Gastroesophageal sphincter (tissue), 4 donors: ENCODE data around the gene TAF4. TPM values are rescaled to one million over a fixed set of nuclear protein-coding genes. Genes with fewer than 3 reads are reported as not detected.

ENCODE experiments used
- ATAC-seq: fragments of 150-250 bp; one replicate; pipeline ENCODE4 v1.9.1; 2016; ENCODE audit warnings: mild to moderate bottlenecking, moderate library complexity
- H3K27ac ChIP-seq, 4 donors: fragments of 200-600 bp; sonication (generic) in 3 of 4; 1 replicate in 3 of 4; 2 replicates in 1 of 4; pipeline ENCODE4 v1.5.1; 2016 to 2019
- H3K27me3 ChIP-seq: fragments of 200-600 bp; sonication (generic); one replicate; pipeline ENCODE4 v1.5.1; 2019
- H3K36me3 ChIP-seq, 2 donors: fragments of 200-600 bp; sonication (generic); one replicate each; pipeline ENCODE4 v1.5.1; 2019; ENCODE audit warnings: control low read depth in 1 of 2
- H3K4me1 ChIP-seq, 3 donors: fragments of 200-600 bp; sonication (generic); 1 replicate in 2 of 3; 2 replicates in 1 of 3; pipeline ENCODE4 v1.5.1; 2016 to 2019; ENCODE audit warnings: control low read depth in 2 of 3
- H3K4me3 ChIP-seq, 2 donors: fragments of 200-600 bp; sonication (generic); one replicate each; pipeline ENCODE4 v1.5.1; 2019; ENCODE audit warnings: mild to moderate bottlenecking in 1 of 2, moderate library complexity in 1 of 2
- H3K9me3 ChIP-seq, 3 donors: fragments of 200-600 bp; sonication (generic); one replicate each; pipeline ENCODE4 v1.5.1; 2017 to 2019; ENCODE audit warnings: control low read depth in 2 of 3
- EP300 ChIP-seq: sonication (generic); formaldehyde crosslinking; IDR thresholded peaks from one replicate; pipeline ENCODE4 v1.6.1; 2017; ENCODE audit warnings: antibody characterized with exemption, mild to moderate bottlenecking
- POLR2A ChIP-seq, 2 donors: fragments of 450-650 bp; IDR thresholded peaks; one replicate each; pipeline ENCODE4 v1.6.1; 2017; ENCODE audit warnings: antibody characterized with exemption in 2 of 2, mild to moderate bottlenecking in 2 of 2, moderate library complexity in 1 of 2
- POLR2AphosphoS5 ChIP-seq: sonication (generic); formaldehyde crosslinking; IDR thresholded peaks from one replicate; pipeline ENCODE4 v1.6.1; 2017; ENCODE audit warnings: antibody characterized with exemption
- WGBS, 2 donors: methylation state at CpG; one replicate each; pipeline ENCODE4 v1.1.5; 2018; ENCODE audit warnings: low coverage in 1 of 2; 5-methylcytosine and 5-hydroxymethylcytosine counted together
- total RNA-seq, 4 donors: library from RNA; depleted of rRNA; stranded (reverse); fragments of >200 nt; gene quantifications; one replicate each; pipeline ENCODE4 v1.1.0, GENCODE V29; 2016
- TF ChIP-seq, protein P1 (sequence below), 4 experiments: fragments of 200-600 bp in 2 of 4; fragments of 450-650 bp in 2 of 4; sonication (generic) in 1 of 4; IDR thresholded peaks; one replicate each; pipeline ENCODE4 v1.5.1; 2017 to 2019; ENCODE audit warnings: antibody characterized with exemption in 4 of 4, mild to moderate bottlenecking in 2 of 4, moderate library complexity in 2 of 4

Gene TAF4
- total RNA-seq, 4 donors from 2014 or later, result 7.6 to 19.9 (median 15.5) TPM

DNA sequence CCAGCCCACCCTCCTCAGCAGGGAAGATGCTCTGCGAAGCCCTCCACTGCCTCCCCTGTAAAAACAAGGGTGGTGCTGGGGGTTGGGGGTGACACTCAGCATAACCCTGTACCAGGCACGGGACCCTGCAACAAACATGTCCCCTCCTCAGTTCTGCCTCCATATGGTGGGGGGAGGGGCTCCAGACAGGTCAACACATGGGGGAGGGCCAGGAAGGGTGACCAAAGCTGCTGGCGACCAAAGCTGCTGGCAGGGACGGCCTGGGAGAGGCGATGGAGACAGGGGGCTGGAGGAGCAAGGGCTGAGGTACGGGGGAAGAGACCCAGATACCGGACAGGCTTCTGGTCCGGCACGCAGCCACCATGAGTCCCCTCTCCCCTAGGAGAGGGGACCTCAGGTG is 123.2 kb downstream of the TAF4 start:
- Histone ChIP-seq H3K4me3 (no peak overlapping the region), H3K4me1 (no peaks in the 10 kb centered on the region), H3K27ac (no peak overlapping the region), H3K9me3 (no peaks in the 10 kb centered on the region), H3K27me3 (peaks cover 12% of the 10 kb centered on the region), H3K36me3 (no peaks in the 10 kb centered on the region)
- 100% methylated on average over 3 of the region's 9 CpGs; no CpG with 5 or more reads in 1 of the 2 donors for WGBS, 2 donors
- TF ChIP-seq POLR2A (IDR thresholded peaks at IDR 0.05) (no peak), EP300 (no peak), POLR2AphosphoS5 (no peak)
- TF ChIP-seq, protein P1, sequence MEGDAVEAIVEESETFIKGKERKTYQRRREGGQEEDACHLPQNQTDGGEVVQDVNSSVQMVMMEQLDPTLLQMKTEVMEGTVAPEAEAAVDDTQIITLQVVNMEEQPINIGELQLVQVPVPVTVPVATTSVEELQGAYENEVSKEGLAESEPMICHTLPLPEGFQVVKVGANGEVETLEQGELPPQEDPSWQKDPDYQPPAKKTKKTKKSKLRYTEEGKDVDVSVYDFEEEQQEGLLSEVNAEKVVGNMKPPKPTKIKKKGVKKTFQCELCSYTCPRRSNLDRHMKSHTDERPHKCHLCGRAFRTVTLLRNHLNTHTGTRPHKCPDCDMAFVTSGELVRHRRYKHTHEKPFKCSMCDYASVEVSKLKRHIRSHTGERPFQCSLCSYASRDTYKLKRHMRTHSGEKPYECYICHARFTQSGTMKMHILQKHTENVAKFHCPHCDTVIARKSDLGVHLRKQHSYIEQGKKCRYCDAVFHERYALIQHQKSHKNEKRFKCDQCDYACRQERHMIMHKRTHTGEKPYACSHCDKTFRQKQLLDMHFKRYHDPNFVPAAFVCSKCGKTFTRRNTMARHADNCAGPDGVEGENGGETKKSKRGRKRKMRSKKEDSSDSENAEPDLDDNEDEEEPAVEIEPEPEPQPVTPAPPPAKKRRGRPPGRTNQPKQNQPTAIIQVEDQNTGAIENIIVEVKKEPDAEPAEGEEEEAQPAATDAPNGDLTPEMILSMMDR (IDR thresholded peaks at IDR 0.05), result no peak
- ATAC-seq, result no peak

GRCh38 chr20:61941721-61942405 is 123.8 kb downstream of the TAF4 start:
- 80% methylated on average over 1 of the region's 16 CpGs; no CpG with 5 or more reads in 1 of the 2 donors for WGBS, 2 donors
- no peaks in the 10 kb centered on the region for H3K4me1 ChIP-seq

GRCh38 chr20:61940976-61941720 is 124.5 kb downstream of the TAF4 start:
- no peak for TF ChIP-seq POLR2A (IDR thresholded peaks at IDR 0.05)
- no peak for TF ChIP-seq EP300
- TF ChIP-seq, protein P1 (IDR thresholded peaks at IDR 0.05), result no peak
- no peak for TF ChIP-seq POLR2AphosphoS5
- 72% methylated on average over 9 of the region's 16 CpGs; no CpG with 5 or more reads in 1 of the 2 donors for WGBS, 2 donors
- H3K4me3 ChIP-seq, result no peak overlapping the region
- H3K36me3 ChIP-seq, result no peaks in the 10 kb centered on the region
- H3K27me3 ChIP-seq, result peaks cover 20% of the 10 kb centered on the region
- no peak overlapping the region for H3K27ac ChIP-seq
- no peak for ATAC-seq
- no peaks in the 10 kb centered on the region for H3K4me1 ChIP-seq
- H3K9me3 ChIP-seq, result no peaks in the 10 kb centered on the region

More at GRCh38 chr20:61941721-61942405, 123.8 kb downstream of the TAF4 start:
- TF ChIP-seq POLR2A (IDR thresholded peaks at IDR 0.05) (no peak), POLR2AphosphoS5 (no peak), EP300 (no peak)
- TF ChIP-seq, protein P1 (IDR thresholded peaks at IDR 0.05), result no peak
- Histone ChIP-seq H3K4me3 (no peak overlapping the region), H3K27me3 (peaks cover 14% of the 10 kb centered on the region), H3K27ac (no peak overlapping the region), H3K9me3 (no peaks in the 10 kb centered on the region), H3K36me3 (no peaks in the 10 kb centered on the region)
- no peak for ATAC-seq

GRCh38 chr20:61940491-61940890 is 125.2 kb downstream of the TAF4 start:
- Histone ChIP-seq H3K36me3 (no peaks in the 10 kb centered on the region), H3K9me3 (no peaks in the 10 kb centered on the region), H3K4me3 (no peak overlapping the region), H3K27ac (no peak overlapping the region), H3K27me3 (peaks cover 25% of the 10 kb centered on the region), H3K4me1 (no peaks in the 10 kb centered on the region)
- ATAC-seq, result no peak
- WGBS, 2 donors, result 88 to 92% methylated on average over 9 to 12 of the region's 17 CpGs
- TF ChIP-seq POLR2AphosphoS5, result no peak
- TF ChIP-seq, protein P1 (IDR thresholded peaks at IDR 0.05), result no peak
- no peak for TF ChIP-seq POLR2A (IDR thresholded peaks at IDR 0.05)
- no peak for TF ChIP-seq EP300
